ENCODE measurements around the gene CD47. TPM values are rescaled to one million over a fixed set of nuclear protein-coding genes. Genes with fewer than 3 reads are reported as not detected.

CD47 gene
- total RNA-seq, 1 experiment from 2014 or later, result 42.5 TPM

- CTCF ChIA-PET, result no interaction called here
- Histone ChIP-seq H3K36me3 (ENCODE audit: control insufficient read depth in 1 of 2, insufficient read depth in 2 of 2, low read length in 2 of 2) (no peaks in the 10 kb centered on the region), H3K9ac (ENCODE audit: low read length) (no peak overlapping the region), H3K27me3 (ENCODE audit: insufficient read depth, low read length) (no peaks in the 10 kb centered on the region), H3K9me3 (ENCODE audit: control insufficient read depth in 1 of 2, insufficient read depth in 1 of 2, low read depth in 1 of 2, low read length in 2 of 2) (no peaks in the 10 kb centered on the region), H4K20me1 (ENCODE audit: insufficient read depth) (no peaks in the 10 kb centered on the region), H2AFZ (ENCODE audit: low read depth, low read length, poor library complexity, severe bottlenecking) (no peak overlapping the region), H3K4me2 (ENCODE audit: low read length) (no peak overlapping the region), H3K79me2 (ENCODE audit: insufficient read depth, low read length) (no peaks in the 10 kb centered on the region), H3K4me1 (ENCODE audit: control insufficient read depth in 1 of 2, insufficient read depth in 2 of 2, low read length in 2 of 2) (no peaks in the 10 kb centered on the region), H3K4me3 (replicated peaks in 1 of 2; ENCODE audit: low read depth in 1 of 2, low read length in 2 of 2) (no peak overlapping the region), H3K27ac (ENCODE audit: low read depth, low read length) (no peak overlapping the region), H3K9me2 (ENCODE audit: insufficient read depth) (no peaks in the 10 kb centered on the region)
- DNase-seq (ENCODE audit: low read depth, low spot score) (no peak), ATAC-seq (no peak)
- TF ChIP-seq CEBPB (IDR thresholded peaks at IDR 0.05; ENCODE audit: low read depth) (no peak), RAD21 (IDR thresholded peaks at IDR 0.05; ENCODE audit: low read depth) (no peak), ELF1 (IDR thresholded peaks at IDR 0.05; ENCODE audit: borderline replicate concordance, low read depth) (no peak), JUND (IDR thresholded peaks at IDR 0.05) (no peak), MAX (IDR thresholded peaks at IDR 0.05) (no peak), CBX3 (IDR thresholded peaks at IDR 0.05; ENCODE audit: low read depth) (no peak), EGR1 (IDR thresholded peaks at IDR 0.05; ENCODE audit: low read depth) (no peak), SIN3A (IDR thresholded peaks at IDR 0.05; ENCODE audit: low read depth) (no peak), ZFX (IDR thresholded peaks at IDR 0.05) (no peak), FOSL1 (IDR thresholded peaks at IDR 0.05; ENCODE audit: low read depth) (no peak), POLR2AphosphoS5 (IDR thresholded peaks at IDR 0.05; ENCODE audit: low read depth, low read length) (no peak), TCF7L2 (IDR thresholded peaks at IDR 0.05; ENCODE audit: borderline replicate concordance, extremely low read depth, insufficient read depth, insufficient read length) (no peak), SP1 (IDR thresholded peaks at IDR 0.05; ENCODE audit: low read depth) (no peak), REST (IDR thresholded peaks at IDR 0.05; ENCODE audit: low read depth) (no peak), SRF (IDR thresholded peaks at IDR 0.05; ENCODE audit: low read depth) (no peak), EZH2phosphoT487 (IDR thresholded peaks at IDR 0.05; ENCODE audit: borderline replicate concordance) (no peak)
- TF ChIP-seq, protein P1, sequence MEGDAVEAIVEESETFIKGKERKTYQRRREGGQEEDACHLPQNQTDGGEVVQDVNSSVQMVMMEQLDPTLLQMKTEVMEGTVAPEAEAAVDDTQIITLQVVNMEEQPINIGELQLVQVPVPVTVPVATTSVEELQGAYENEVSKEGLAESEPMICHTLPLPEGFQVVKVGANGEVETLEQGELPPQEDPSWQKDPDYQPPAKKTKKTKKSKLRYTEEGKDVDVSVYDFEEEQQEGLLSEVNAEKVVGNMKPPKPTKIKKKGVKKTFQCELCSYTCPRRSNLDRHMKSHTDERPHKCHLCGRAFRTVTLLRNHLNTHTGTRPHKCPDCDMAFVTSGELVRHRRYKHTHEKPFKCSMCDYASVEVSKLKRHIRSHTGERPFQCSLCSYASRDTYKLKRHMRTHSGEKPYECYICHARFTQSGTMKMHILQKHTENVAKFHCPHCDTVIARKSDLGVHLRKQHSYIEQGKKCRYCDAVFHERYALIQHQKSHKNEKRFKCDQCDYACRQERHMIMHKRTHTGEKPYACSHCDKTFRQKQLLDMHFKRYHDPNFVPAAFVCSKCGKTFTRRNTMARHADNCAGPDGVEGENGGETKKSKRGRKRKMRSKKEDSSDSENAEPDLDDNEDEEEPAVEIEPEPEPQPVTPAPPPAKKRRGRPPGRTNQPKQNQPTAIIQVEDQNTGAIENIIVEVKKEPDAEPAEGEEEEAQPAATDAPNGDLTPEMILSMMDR (IDR thresholded peaks at IDR 0.05 in 2 of 3, conservative IDR thresholded peaks at IDR 0.05 in 1 of 3; ENCODE audit: borderline replicate concordance in 1 of 3, insufficient read depth in 1 of 3, low read depth in 2 of 3, low read length in 2 of 3), result no peak
- TF ChIP-seq, protein P2, sequence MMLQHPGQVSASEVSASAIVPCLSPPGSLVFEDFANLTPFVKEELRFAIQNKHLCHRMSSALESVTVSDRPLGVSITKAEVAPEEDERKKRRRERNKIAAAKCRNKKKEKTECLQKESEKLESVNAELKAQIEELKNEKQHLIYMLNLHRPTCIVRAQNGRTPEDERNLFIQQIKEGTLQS (IDR thresholded peaks at IDR 0.05), result no peak
- intact Hi-C loops (cut with micrococcal nuclease), result no loop called here
- RAD21 ChIA-PET (ENCODE audit: low non-redundant PET in 1 of 2, low total read pairs in 2 of 2, uncharacterized antibody in 2 of 2, unreplicated experiment in 2 of 2), result no interaction called here
- no TSS peak for BruUV-seq (replicated peaks)
- POLR2A ChIA-PET, result no interaction called here
Observed at GRCh38 chr3:108124337-108125152, 33.7 kb upstream of the CD47 start.
